ENCODE results near the gene PLXNA4.

The PLXNA4 gene

DNA sequence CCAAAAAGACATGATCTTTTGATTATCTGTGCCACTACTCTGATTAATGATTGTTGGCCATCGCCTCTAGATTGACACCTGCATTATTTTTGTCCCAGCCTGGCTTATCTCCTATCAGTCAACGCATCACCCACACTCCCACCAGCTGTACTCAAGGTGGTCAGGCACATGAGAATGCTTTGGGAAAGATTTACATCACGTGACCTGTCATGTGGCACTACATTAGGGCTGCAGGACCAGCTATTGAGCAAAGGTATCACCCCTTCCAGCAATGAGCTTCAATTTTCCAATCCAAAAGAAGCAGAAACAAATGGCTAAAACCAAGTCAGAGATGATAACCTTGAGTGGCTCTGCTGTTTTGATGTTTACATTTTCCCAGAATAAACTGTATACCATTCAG, 204.3 kb downstream of the PLXNA4 start:
- no peak overlapping the region for H2BK5ac ChIP-seq (ENCODE audit: low read depth, low read length, poor library complexity)
- no peak overlapping the region for H3K4me2 ChIP-seq (ENCODE audit: low read length)
- no peaks in the 10 kb centered on the region for H3K27me3 ChIP-seq (ENCODE audit: insufficient read depth, low read length)
- H2BK12ac ChIP-seq (ENCODE audit: low read length), result no peak overlapping the region
- H3K4me1 ChIP-seq (ENCODE audit: control insufficient read depth in 1 of 2, insufficient read depth in 2 of 2, low read length in 2 of 2), result no peaks in the 10 kb centered on the region
- no peak overlapping the region for H4K91ac ChIP-seq (ENCODE audit: low read depth, low read length)
- WGBS (ENCODE audit: extremely low coverage, insufficient coverage, insufficient read length), result no CpG with 5 or more reads among the region's 3 CpGs
- H3K79me1 ChIP-seq (ENCODE audit: low read length), result no peaks in the 10 kb centered on the region
- no peak overlapping the region for H3K4me3 ChIP-seq (ENCODE audit: low read depth, low read length)
- H3K23ac ChIP-seq (ENCODE audit: low read length), result no peak overlapping the region
- no peaks in the 10 kb centered on the region for H3K9me3 ChIP-seq (ENCODE audit: insufficient read depth, low read depth, low read length)
- H4K8ac ChIP-seq (ENCODE audit: low read depth, low read length), result no peak overlapping the region
- H3K79me2 ChIP-seq (ENCODE audit: control insufficient read depth, insufficient read depth, low read length, poor library complexity), result no peaks in the 10 kb centered on the region
- no peak for DNase-seq
- no peak overlapping the region for H4K12ac ChIP-seq (ENCODE audit: low read depth, low read length)
- H3K27ac ChIP-seq (ENCODE audit: low read depth, low read length), result no peak overlapping the region
- no peak overlapping the region for H3K4ac ChIP-seq (ENCODE audit: low read depth, low read length)
- no peak overlapping the region for H2AK5ac ChIP-seq (ENCODE audit: low read length)
- H3K36me3 ChIP-seq (ENCODE audit: control insufficient read depth in 1 of 2, insufficient read depth in 2 of 2, low read length in 2 of 2), result no peaks in the 10 kb centered on the region
- no peak overlapping the region for H2AFZ ChIP-seq (ENCODE audit: insufficient read depth, low read length, poor library complexity)
- no peak overlapping the region for H3K9ac ChIP-seq (ENCODE audit: low read length)
- no peak overlapping the region for H2BK120ac ChIP-seq (ENCODE audit: insufficient read depth, low read length, poor library complexity)
- no peak overlapping the region for H3K14ac ChIP-seq (ENCODE audit: low read length)
- no peak overlapping the region for H3K18ac ChIP-seq (ENCODE audit: low read length)

DNA sequence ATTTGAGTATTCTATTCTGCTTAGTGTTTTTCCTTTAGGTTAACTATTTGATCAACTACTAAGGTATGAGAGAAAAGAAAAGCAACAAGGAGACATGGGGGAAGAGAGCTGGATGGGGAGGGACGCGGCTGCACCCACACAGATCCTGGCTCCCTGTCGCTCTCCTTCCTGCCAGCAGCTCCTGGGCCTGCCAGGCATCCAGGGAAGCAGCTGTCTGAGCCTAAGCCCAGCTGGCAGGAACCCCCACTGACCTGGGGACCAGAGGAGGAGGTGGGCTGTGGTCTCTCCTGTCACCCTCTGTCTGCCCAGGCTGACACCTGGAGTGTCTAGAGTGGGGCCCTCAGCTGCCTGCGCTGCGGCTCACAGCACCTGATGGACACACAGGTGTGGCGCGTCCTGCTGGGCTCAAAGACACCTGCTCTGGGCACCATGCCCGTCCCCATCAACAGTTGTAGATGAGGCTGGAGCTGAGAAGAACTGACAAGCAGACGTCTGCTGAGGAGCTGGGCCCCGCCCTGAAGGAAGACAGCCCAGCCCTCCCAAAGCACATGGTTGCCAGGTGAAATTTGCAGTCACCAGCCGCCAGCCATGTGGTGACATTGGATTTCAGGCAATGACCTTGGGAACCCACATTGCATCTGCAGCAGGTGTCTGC, 207.9 kb downstream of the PLXNA4 start:
- no peak overlapping the region for H3K23ac ChIP-seq (ENCODE audit: low read length)
- no peak overlapping the region for H4K8ac ChIP-seq (ENCODE audit: low read depth, low read length)
- no peak overlapping the region for H3K4me3 ChIP-seq (ENCODE audit: low read depth, low read length)
- no peaks in the 10 kb centered on the region for H3K36me3 ChIP-seq (ENCODE audit: control insufficient read depth in 1 of 2, insufficient read depth in 2 of 2, low read length in 2 of 2)
- H3K4ac ChIP-seq (ENCODE audit: low read depth, low read length), result no peak overlapping the region
- WGBS (ENCODE audit: extremely low coverage, insufficient coverage, insufficient read length), result no CpG with 5 or more reads among the region's 11 CpGs
- H3K14ac ChIP-seq (ENCODE audit: low read length), result no peak overlapping the region
- no peaks in the 10 kb centered on the region for H3K4me1 ChIP-seq (ENCODE audit: control insufficient read depth in 1 of 2, insufficient read depth in 2 of 2, low read length in 2 of 2)
- H3K4me2 ChIP-seq (ENCODE audit: low read length), result no peak overlapping the region
- no peak overlapping the region for H2BK5ac ChIP-seq (ENCODE audit: low read depth, low read length, poor library complexity)
- no peaks in the 10 kb centered on the region for H3K79me1 ChIP-seq (ENCODE audit: low read length)
- H3K27ac ChIP-seq (ENCODE audit: low read depth, low read length), result no peak overlapping the region
- H3K79me2 ChIP-seq (ENCODE audit: control insufficient read depth, insufficient read depth, low read length, poor library complexity), result no peaks in the 10 kb centered on the region
- H2BK12ac ChIP-seq (ENCODE audit: low read length), result no peak overlapping the region
- no peaks in the 10 kb centered on the region for H3K27me3 ChIP-seq (ENCODE audit: insufficient read depth, low read length)
- H3K18ac ChIP-seq (ENCODE audit: low read length), result no peak overlapping the region
- no peak overlapping the region for H4K12ac ChIP-seq (ENCODE audit: low read depth, low read length)
- no peak for DNase-seq
- no peak overlapping the region for H4K91ac ChIP-seq (ENCODE audit: low read depth, low read length)
- no peak overlapping the region for H2AK5ac ChIP-seq (ENCODE audit: low read length)
- no peak overlapping the region for H2BK120ac ChIP-seq (ENCODE audit: insufficient read depth, low read length, poor library complexity)
- H3K9ac ChIP-seq (ENCODE audit: low read length), result no peak overlapping the region
- H3K9me3 ChIP-seq (ENCODE audit: insufficient read depth, low read depth, low read length), result peaks cover 2% of the 10 kb centered on the region
- no peak overlapping the region for H2AFZ ChIP-seq (ENCODE audit: insufficient read depth, low read length, poor library complexity)

DNA sequence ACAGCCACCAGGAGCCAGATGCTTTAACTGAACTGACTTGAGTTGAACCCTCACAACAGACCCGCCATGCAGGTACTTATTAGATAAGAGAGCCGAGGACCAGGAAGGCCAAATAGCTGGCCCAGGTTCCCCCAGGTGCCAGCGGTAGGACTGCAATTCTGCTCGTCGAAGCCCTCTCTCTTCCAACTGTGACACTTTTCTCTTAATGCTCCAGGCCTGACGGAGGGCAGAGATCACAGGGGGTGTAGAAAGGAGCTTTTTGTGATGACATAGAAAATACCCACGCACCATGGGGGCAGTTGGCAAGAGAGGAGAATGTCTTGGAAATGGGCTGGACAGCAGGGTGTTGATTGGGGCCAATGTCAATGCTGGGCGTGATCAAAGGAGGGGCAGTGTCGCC, 208.5 kb downstream of the PLXNA4 start:
- Histone ChIP-seq H3K23ac (ENCODE audit: low read length) (no peak overlapping the region), H2AFZ (ENCODE audit: insufficient read depth, low read length, poor library complexity) (no peak overlapping the region), H3K27ac (ENCODE audit: low read depth, low read length) (no peak overlapping the region), H3K18ac (ENCODE audit: low read length) (no peak overlapping the region), H3K4me2 (ENCODE audit: low read length) (no peak overlapping the region), H2BK12ac (ENCODE audit: low read length) (no peak overlapping the region), H3K79me1 (ENCODE audit: low read length) (no peaks in the 10 kb centered on the region), H3K36me3 (ENCODE audit: control insufficient read depth in 1 of 2, insufficient read depth in 2 of 2, low read length in 2 of 2) (no peaks in the 10 kb centered on the region), H3K9me3 (ENCODE audit: insufficient read depth, low read depth, low read length) (peaks cover 2% of the 10 kb centered on the region), H4K91ac (ENCODE audit: low read depth, low read length) (no peak overlapping the region), H3K79me2 (ENCODE audit: control insufficient read depth, insufficient read depth, low read length, poor library complexity) (no peaks in the 10 kb centered on the region), H2BK120ac (ENCODE audit: insufficient read depth, low read length, poor library complexity) (no peak overlapping the region), H3K14ac (ENCODE audit: low read length) (no peak overlapping the region), H3K9ac (ENCODE audit: low read length) (no peak overlapping the region), H3K4ac (ENCODE audit: low read depth, low read length) (no peak overlapping the region), H2BK5ac (ENCODE audit: low read depth, low read length, poor library complexity) (no peak overlapping the region), H3K4me1 (ENCODE audit: control insufficient read depth in 1 of 2, insufficient read depth in 2 of 2, low read length in 2 of 2) (no peaks in the 10 kb centered on the region), H3K4me3 (ENCODE audit: low read depth, low read length) (no peak overlapping the region), H4K12ac (ENCODE audit: low read depth, low read length) (no peak overlapping the region), H4K8ac (ENCODE audit: low read depth, low read length) (no peak overlapping the region), H2AK5ac (ENCODE audit: low read length) (no peak overlapping the region), H3K27me3 (ENCODE audit: insufficient read depth, low read length) (no peaks in the 10 kb centered on the region)
- no CpG with 5 or more reads among the region's 9 CpGs for WGBS (ENCODE audit: extremely low coverage, insufficient coverage, insufficient read length)
- no peak for DNase-seq

DNA sequence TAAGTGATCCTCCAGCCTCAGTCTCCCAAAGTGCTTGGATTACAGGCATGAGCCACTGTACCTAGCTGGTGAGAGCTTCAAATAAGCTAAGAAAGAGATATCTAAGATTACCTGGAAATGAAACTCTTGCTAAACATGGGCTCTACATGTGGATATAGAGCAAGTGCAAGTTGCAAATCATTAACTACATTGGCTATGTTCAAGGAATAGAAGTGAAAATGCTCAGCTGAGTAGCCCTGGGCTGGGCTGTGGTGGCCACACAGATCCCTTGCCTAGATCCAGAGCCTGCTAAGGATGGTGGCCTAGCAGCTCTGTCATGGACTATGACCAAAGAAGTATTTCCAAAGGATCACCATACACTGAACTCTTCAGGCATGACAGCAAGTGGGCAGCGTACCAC, 209.3 kb downstream of the PLXNA4 start:
- H4K91ac ChIP-seq (ENCODE audit: low read depth, low read length), result no peak overlapping the region

More for the DNA sequence above, 209.3 kb downstream of the PLXNA4 start:
- Histone ChIP-seq H3K14ac (ENCODE audit: low read length) (no peak overlapping the region), H3K18ac (ENCODE audit: low read length) (no peak overlapping the region), H2BK12ac (ENCODE audit: low read length) (no peak overlapping the region), H3K23ac (ENCODE audit: low read length) (no peak overlapping the region), H3K79me2 (ENCODE audit: control insufficient read depth, insufficient read depth, low read length, poor library complexity) (no peaks in the 10 kb centered on the region), H3K4me3 (ENCODE audit: low read depth, low read length) (no peak overlapping the region), H3K36me3 (ENCODE audit: control insufficient read depth in 1 of 2, insufficient read depth in 2 of 2, low read length in 2 of 2) (no peaks in the 10 kb centered on the region), H2AK5ac (ENCODE audit: low read length) (no peak overlapping the region), H3K9ac (ENCODE audit: low read length) (no peak overlapping the region), H3K4me1 (ENCODE audit: control insufficient read depth in 1 of 2, insufficient read depth in 2 of 2, low read length in 2 of 2) (no peaks in the 10 kb centered on the region), H3K27me3 (ENCODE audit: insufficient read depth, low read length) (no peaks in the 10 kb centered on the region), H3K79me1 (ENCODE audit: low read length) (no peaks in the 10 kb centered on the region), H4K12ac (ENCODE audit: low read depth, low read length) (no peak overlapping the region), H4K8ac (ENCODE audit: low read depth, low read length) (no peak overlapping the region), H3K9me3 (ENCODE audit: insufficient read depth, low read depth, low read length) (peaks cover 2% of the 10 kb centered on the region), H3K4ac (ENCODE audit: low read depth, low read length) (no peak overlapping the region), H3K27ac (ENCODE audit: low read depth, low read length) (no peak overlapping the region), H3K4me2 (ENCODE audit: low read length) (no peak overlapping the region), H2BK5ac (ENCODE audit: low read depth, low read length, poor library complexity) (no peak overlapping the region), H2AFZ (ENCODE audit: insufficient read depth, low read length, poor library complexity) (no peak overlapping the region), H2BK120ac (ENCODE audit: insufficient read depth, low read length, poor library complexity) (no peak overlapping the region)
- no CpG with 5 or more reads among the region's 1 CpG for WGBS (ENCODE audit: extremely low coverage, insufficient coverage, insufficient read length)
- no peak for DNase-seq

All from trophoblast cell (in vitro differentiated cells and primary cell).